ENCODE results near the gene SRBD1. TPM values are rescaled to one million over a fixed set of nuclear protein-coding genes. Genes with fewer than 3 reads are reported as not detected.

The SRBD1 gene
- total RNA-seq, 1 experiment from 2014 or later = 19.8 TPM

DNA sequence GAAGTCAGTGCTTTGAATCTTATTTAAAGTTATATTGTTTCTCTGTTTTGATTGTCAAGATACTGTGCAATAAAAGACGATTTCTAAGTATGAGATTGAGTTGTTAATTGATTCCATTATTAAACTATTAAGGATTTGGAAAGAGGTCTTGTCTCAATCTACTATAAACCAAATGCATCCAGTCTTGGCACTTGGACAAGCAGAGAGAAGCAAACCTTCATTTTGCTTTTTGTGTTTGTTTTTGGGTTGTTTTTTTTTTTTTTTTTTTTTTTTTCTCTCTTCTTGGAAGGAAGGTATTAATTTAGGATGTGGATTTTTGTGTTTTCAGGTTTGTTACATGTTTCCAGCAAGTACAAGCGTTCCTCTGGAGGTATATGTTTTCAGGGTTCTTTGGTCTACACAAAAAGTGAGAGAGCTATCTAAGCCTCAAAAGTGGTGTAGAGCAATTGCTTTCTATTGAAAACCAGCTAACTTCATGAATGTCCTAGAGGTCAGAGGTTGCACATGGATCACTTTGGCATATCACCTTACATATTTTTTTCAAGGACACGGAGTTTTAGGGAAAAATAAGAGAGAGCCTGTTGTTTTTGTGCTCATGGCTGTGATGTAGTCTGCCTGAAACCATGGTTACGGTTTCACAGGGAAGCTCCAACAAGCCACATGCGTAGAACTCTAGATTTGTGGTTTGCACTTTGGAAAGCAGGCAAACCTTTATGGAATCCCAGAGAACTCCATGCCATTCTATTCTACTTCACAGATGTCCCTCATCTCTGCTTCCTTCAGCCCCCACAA lies 42.3 kb upstream of the SRBD1 start:
- no peak for TF ChIP-seq EZH2 (IDR thresholded peaks at IDR 0.05; ENCODE audit: low read length, unreplicated experiment)
- TF ChIP-seq EZH2phosphoT487 (IDR thresholded peaks at IDR 0.05; ENCODE audit: borderline replicate concordance, low read length) = no peak
- TF ChIP-seq, protein P1, sequence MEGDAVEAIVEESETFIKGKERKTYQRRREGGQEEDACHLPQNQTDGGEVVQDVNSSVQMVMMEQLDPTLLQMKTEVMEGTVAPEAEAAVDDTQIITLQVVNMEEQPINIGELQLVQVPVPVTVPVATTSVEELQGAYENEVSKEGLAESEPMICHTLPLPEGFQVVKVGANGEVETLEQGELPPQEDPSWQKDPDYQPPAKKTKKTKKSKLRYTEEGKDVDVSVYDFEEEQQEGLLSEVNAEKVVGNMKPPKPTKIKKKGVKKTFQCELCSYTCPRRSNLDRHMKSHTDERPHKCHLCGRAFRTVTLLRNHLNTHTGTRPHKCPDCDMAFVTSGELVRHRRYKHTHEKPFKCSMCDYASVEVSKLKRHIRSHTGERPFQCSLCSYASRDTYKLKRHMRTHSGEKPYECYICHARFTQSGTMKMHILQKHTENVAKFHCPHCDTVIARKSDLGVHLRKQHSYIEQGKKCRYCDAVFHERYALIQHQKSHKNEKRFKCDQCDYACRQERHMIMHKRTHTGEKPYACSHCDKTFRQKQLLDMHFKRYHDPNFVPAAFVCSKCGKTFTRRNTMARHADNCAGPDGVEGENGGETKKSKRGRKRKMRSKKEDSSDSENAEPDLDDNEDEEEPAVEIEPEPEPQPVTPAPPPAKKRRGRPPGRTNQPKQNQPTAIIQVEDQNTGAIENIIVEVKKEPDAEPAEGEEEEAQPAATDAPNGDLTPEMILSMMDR (conservative IDR thresholded peaks at IDR 0.05; ENCODE audit: low read depth, low read length) = no peak
- CTCF ChIA-PET = no interaction called here
- Histone ChIP-seq H3K9me3 (ENCODE audit: low read length) (no peaks in the 10 kb centered on the region), H3K9me2 (replicated peaks; ENCODE audit: low read length) (no peaks in the 10 kb centered on the region), H3F3A (ENCODE audit: low read length, unreplicated experiment) (no peaks in the 10 kb centered on the region), H3K27me3 (ENCODE audit: low read length) (no peaks in the 10 kb centered on the region), H3K27ac (ENCODE audit: low read length) (no peak overlapping the region), H3K4me3 (ENCODE audit: low read length) (peak overlapping the region; percentile 100), H3K9ac (ENCODE audit: low read length) (no peak overlapping the region), H3K4me1 (ENCODE audit: insufficient read depth, low read length) (peaks cover 18% of the 10 kb centered on the region), H4K20me1 (ENCODE audit: low read length) (no peaks in the 10 kb centered on the region), H3K4me2 (ENCODE audit: low read length) (peak overlapping the region; percentile 98), H3K36me3 (ENCODE audit: low read depth, low read length) (no peaks in the 10 kb centered on the region), H2AFZ (ENCODE audit: low read length) (no peak overlapping the region), H3K79me2 (ENCODE audit: low read length) (peaks cover 46% of the 10 kb centered on the region)
- no TSS peak for BruUV-seq (replicated peaks)
- DNase-seq = no peak
- POLR2A ChIA-PET (ENCODE audit: unreplicated experiment) = interaction anchor here (0.6 kb wide), 1 partner anchor 15 kb away, joined by 6 read pairs; no protein-coding TSS in a partner anchor
- intact Hi-C loops (cut with micrococcal nuclease) = loop anchor here (5.0 kb wide), 1 partner anchor 34 kb away; no protein-coding TSS in a partner anchor
- ATAC-seq = no peak

DNA sequence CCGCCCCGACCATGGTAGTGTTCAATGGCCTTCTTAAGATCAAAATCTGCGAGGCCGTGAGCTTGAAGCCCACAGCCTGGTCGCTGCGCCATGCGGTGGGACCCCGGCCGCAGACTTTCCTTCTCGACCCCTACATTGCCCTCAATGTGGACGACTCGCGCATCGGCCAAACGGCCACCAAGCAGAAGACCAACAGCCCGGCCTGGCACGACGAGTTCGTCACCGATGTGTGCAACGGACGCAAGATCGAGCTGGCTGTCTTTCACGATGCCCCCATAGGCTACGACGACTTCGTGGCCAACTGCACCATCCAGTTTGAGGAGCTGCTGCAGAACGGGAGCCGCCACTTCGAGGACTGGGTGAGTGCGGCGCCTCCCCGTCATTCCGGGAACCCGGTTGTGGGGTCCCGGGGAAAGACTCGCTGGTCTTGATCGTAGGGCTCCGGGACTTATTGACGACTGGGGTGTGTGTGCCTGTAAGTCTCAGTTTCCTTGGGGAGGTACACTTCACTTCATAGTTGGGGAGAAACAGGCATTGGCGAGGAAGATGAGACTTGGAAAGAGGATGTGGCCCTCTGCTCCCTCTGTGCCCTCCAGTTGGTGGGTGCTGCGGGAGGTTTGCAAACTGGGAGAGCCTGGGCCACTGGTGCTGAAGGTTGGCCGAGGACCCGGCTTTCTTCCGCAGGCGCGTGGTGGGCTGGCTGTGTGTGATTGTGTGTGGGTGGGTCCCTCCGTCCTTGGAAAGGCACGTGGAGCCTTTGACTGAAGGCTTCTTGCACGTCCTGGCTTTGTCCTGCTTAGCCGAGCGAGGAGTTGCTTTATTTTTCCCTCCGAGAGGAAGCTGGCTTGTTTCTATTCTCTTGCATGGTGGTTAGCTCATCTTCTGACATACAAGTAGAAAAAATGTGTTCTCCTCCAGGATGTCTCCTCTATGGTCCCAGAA lies 41.3 kb upstream of the SRBD1 start:
- H3K27me3 ChIP-seq (ENCODE audit: low read length) = no peaks in the 10 kb centered on the region
- POLR2A ChIA-PET (ENCODE audit: unreplicated experiment) = no interaction called here
- no peaks in the 10 kb centered on the region for H4K20me1 ChIP-seq (ENCODE audit: low read length)
- H3K9me3 ChIP-seq (ENCODE audit: low read length) = no peaks in the 10 kb centered on the region
- peak overlapping the region; percentile 100 for H3K4me3 ChIP-seq (ENCODE audit: low read length)
- no peaks in the 10 kb centered on the region for H3K36me3 ChIP-seq (ENCODE audit: low read depth, low read length)
- DNase-seq (peak; percentile 36), ATAC-seq (no peak)
- BruUV-seq (replicated peaks) = TSS peak; percentile 27
- CTCF ChIA-PET = interaction anchor here (0.6 kb wide), 2 partner anchors 42 to 581 kb away, joined by 3 to 4 read pairs; no protein-coding TSS in a partner anchor
- TF ChIP-seq, protein P1 (conservative IDR thresholded peaks at IDR 0.05; ENCODE audit: low read depth, low read length) = no peak
- TF ChIP-seq EZH2phosphoT487 (IDR thresholded peaks at IDR 0.05; ENCODE audit: borderline replicate concordance, low read length) (no peak), EZH2 (IDR thresholded peaks at IDR 0.05; ENCODE audit: low read length, unreplicated experiment) (no peak)
- H3K9me2 ChIP-seq (replicated peaks; ENCODE audit: low read length) = no peaks in the 10 kb centered on the region
- H3K27ac ChIP-seq (ENCODE audit: low read length) = no peak overlapping the region
- H3K4me1 ChIP-seq (ENCODE audit: insufficient read depth, low read length) = peaks cover 18% of the 10 kb centered on the region
- no peaks in the 10 kb centered on the region for H3F3A ChIP-seq (ENCODE audit: low read length, unreplicated experiment)
- peak overlapping the region; percentile 72 for H3K9ac ChIP-seq (ENCODE audit: low read length)
- peak overlapping the region; percentile 91 for H2AFZ ChIP-seq (ENCODE audit: low read length)
- intact Hi-C loops (cut with micrococcal nuclease) = loop anchor here (5.0 kb wide), 1 partner anchor 35 kb away; no protein-coding TSS in a partner anchor
- H3K4me2 ChIP-seq (ENCODE audit: low read length) = peak overlapping the region; percentile 98
- peaks cover 41% of the 10 kb centered on the region for H3K79me2 ChIP-seq (ENCODE audit: low read length)

Measured in PC-3 (cell line).